MCF 10A (cell line): Measurements from ENCODE around the gene ZC3H14. TPM values are rescaled to one million over a fixed set of nuclear protein-coding genes. Genes with fewer than 3 reads are reported as not detected.
A peak's percentile ranks its signal among the peaks of the same experiment; 100 is the strongest.
"Not testable (repeated sequence)": the region's sequence is repeated elsewhere in the genome, so short reads cannot be mapped to it uniquely, and the experiment has no call there.

Experiments used
- BruUV-seq: library from RNA; stranded (reverse); fragments of 400-500 nt; replicated peaks from 2 replicates; lab custom pipeline; 2021; lab: Mats Ljungman, UMichigan
- CTCF ChIA-PET: fragments of 300-600 bp; sonication (Branson Sonifier 250); formaldehyde crosslinking; extraction: SDS; loops from one replicate; lab custom pipeline; 2021; ENCODE audit warnings: antibody characterized with exemption, inconsistent platforms; lab: Yijun Ruan, JAX
- POLR2A ChIA-PET: fragments of 300-600, 350-650 bp; sonication (Branson Sonifier 250); formaldehyde crosslinking; extraction: SDS; loops from one replicate; lab custom pipeline; 2020; ENCODE audit warnings: antibody characterized with exemption, inconsistent platforms; lab: Yijun Ruan, JAX
- DNase-seq: peaks from one replicate; pipeline ENCODE4 v3.0.0-alpha.2; 2018; ENCODE audit not compliant: unreplicated experiment
- H3K27ac Mint-ChIP-seq: one replicate; pipeline ENCODE4 v1.8.0; 2022; ENCODE audit warnings: mild to moderate bottlenecking, low read depth, mixed read lengths; ENCODE audit not compliant: unreplicated experiment
- H3K27me3 Mint-ChIP-seq: one replicate; pipeline ENCODE4 v1.8.0; 2022; ENCODE audit warnings: mixed read lengths; ENCODE audit not compliant: insufficient read depth, unreplicated experiment
- H3K36me3 Mint-ChIP-seq: one replicate; pipeline ENCODE4 v1.8.0; 2022; ENCODE audit warnings: mild to moderate bottlenecking, moderate library complexity, mixed read lengths; ENCODE audit not compliant: insufficient read depth, unreplicated experiment
- H3K4me1 Mint-ChIP-seq: one replicate; pipeline ENCODE4 v1.8.0; 2022; ENCODE audit warnings: mixed read lengths; ENCODE audit not compliant: insufficient read depth, unreplicated experiment
- H3K4me3 Mint-ChIP-seq: one replicate; pipeline ENCODE4 v1.8.0; 2022; ENCODE audit warnings: mild to moderate bottlenecking, moderate library complexity, mixed read lengths; ENCODE audit not compliant: unreplicated experiment
- H3K9me3 Mint-ChIP-seq: one replicate; pipeline ENCODE4 v1.8.0; 2022; ENCODE audit warnings: mixed read lengths; ENCODE audit not compliant: unreplicated experiment
- intact Hi-C: fragments of 100-400 bp; cut with micrococcal nuclease; formaldehyde crosslinking; loops from 2 replicates; pipeline ENCODE4 v1.14.1; 2022
- total RNA-seq: library from RNA; stranded (reverse); gene quantifications from 2 replicates; pipeline ENCODE4 v1.2.3, GENCODE V29; 2022
- TF ChIP-seq, protein P1 (sequence below): fragments of 200-600 bp; IDR thresholded peaks from one replicate; pipeline ENCODE4 v1.8.0; 2022; ENCODE audit warnings: antibody characterized with exemption, mild to moderate bottlenecking; ENCODE audit not compliant: unreplicated experiment

The ZC3H14 gene
- total RNA-seq, 1 experiment from 2014 or later: 72.6 TPM

DNA sequence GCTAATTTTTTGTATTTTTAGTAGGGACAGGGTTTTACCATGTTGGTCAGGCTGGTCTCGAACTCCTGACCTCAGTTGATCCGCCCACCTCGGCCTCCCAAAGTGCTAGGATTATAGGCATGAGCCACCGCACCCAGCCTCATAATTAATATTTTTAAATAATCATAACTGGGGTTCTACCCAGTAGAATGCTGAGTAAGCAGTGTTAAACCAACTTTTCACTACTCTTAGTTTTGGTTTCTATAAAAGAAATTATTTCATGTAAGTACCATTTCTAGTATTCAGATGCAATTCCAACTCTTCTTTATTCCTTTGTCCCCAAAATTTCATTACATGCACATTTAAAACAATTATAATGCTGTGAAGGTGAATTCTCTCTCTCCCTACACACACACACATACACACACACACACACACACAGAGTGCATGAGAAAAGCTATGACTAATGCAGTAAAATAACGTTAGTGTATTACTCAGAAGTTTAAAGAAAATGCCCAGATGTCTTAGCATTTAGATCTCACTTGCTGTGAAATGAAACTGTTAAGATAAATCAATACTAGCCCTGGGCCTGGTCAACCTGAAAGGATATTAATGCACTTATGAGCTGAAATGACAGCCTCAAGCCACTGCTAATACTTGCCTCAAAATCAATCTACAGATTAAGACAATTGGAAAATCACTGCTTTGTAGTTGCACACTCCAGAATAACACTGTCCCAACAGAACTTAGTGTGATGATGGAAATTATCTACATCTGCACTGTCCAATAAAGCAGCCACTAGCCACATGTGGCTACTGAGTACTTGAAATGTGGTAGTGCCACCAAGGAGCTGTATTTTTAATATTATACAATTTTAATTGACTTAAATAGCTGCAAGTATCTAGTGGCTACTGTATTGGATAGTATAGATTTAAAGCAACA lies 44.0 kb upstream of the ZC3H14 start:
- Mint-ChIP-seq H3K36me3 (peaks cover 17% of the 10 kb centered on the region), H3K27ac (no peak overlapping the region), H3K4me3 (no peak overlapping the region), H3K9me3 (no peaks in the 10 kb centered on the region), H3K27me3 (no peaks in the 10 kb centered on the region), H3K4me1 (peaks cover 7% of the 10 kb centered on the region)
- TF ChIP-seq, protein P1, sequence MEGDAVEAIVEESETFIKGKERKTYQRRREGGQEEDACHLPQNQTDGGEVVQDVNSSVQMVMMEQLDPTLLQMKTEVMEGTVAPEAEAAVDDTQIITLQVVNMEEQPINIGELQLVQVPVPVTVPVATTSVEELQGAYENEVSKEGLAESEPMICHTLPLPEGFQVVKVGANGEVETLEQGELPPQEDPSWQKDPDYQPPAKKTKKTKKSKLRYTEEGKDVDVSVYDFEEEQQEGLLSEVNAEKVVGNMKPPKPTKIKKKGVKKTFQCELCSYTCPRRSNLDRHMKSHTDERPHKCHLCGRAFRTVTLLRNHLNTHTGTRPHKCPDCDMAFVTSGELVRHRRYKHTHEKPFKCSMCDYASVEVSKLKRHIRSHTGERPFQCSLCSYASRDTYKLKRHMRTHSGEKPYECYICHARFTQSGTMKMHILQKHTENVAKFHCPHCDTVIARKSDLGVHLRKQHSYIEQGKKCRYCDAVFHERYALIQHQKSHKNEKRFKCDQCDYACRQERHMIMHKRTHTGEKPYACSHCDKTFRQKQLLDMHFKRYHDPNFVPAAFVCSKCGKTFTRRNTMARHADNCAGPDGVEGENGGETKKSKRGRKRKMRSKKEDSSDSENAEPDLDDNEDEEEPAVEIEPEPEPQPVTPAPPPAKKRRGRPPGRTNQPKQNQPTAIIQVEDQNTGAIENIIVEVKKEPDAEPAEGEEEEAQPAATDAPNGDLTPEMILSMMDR: no peak
- ChIA-PET CTCF (no interaction called here), POLR2A (no interaction called here)
- intact Hi-C loops: no loop called here
- BruUV-seq: no TSS peak
- DNase-seq: peak; percentile 30

DNA sequence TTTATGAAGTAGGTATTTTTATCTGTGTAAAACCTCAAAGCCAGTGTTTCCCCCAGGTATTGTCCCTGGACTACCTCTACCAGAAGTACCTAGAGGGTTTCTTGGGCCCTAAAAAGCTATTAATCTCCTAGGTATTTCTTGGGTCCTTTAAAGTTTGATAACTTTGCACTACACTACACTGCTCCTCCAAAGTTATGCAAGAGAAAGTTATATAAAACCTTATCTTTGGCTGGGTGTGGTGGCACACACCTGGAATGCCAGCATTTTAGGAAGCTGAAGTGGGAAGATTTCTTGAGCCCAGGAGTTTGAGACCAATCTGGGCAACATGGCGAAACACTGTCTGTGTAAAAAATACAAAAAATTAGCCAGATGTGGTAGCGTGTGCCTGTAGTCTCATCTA lies 42.9 kb upstream of the ZC3H14 start:
- ChIA-PET CTCF (no interaction called here), POLR2A (interaction anchor here (0.7 kb wide), 1 partner anchor 13 kb away, joined by 3 read pairs; no protein-coding TSS in a partner anchor)
- no peaks in the 10 kb centered on the region for H3K9me3 Mint-ChIP-seq
- no peak overlapping the region for H3K4me3 Mint-ChIP-seq
- H3K36me3 Mint-ChIP-seq: peaks cover 7% of the 10 kb centered on the region
- TF ChIP-seq, protein P1: no peak
- BruUV-seq: no TSS peak
- intact Hi-C loops: no loop called here
- H3K27ac Mint-ChIP-seq: no peak overlapping the region
- H3K4me1 Mint-ChIP-seq: peaks cover 7% of the 10 kb centered on the region
- H3K27me3 Mint-ChIP-seq: no peaks in the 10 kb centered on the region
- DNase-seq: no peak

DNA sequence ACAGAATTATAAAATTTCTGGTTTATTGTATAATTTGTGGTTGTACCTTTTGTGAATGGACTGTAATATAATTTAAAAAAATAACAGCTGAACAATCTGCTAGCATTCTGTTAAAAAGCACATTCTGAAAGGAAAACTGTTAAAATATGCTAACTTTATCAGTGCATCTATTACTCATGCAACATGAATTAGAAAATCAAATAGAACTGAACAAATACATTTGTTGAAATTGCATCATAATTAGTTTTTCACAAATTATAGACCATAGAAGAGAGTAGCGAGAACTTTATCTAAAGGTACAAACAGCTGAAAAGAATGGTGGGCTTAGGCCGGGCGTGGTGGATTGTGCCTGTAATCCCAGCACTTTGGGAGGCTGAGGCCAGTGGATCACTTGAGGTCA lies 41.0 kb upstream of the ZC3H14 start:
- POLR2A ChIA-PET: no interaction called here
- Mint-ChIP-seq H3K27me3 (no peaks in the 10 kb centered on the region), H3K4me3 (no peak overlapping the region), H3K27ac (no peak overlapping the region), H3K36me3 (no peaks in the 10 kb centered on the region), H3K9me3 (no peaks in the 10 kb centered on the region), H3K4me1 (peaks cover 7% of the 10 kb centered on the region)
- DNase-seq: no peak
- CTCF ChIA-PET: interaction anchor here (1.2 to 1.6 kb wide), 2 partner anchors 8 to 41 kb away, joined by 3 to 4 read pairs; no protein-coding TSS in a partner anchor
- intact Hi-C loops: no loop called here
- no TSS peak for BruUV-seq
- TF ChIP-seq, protein P1: no peak

DNA sequence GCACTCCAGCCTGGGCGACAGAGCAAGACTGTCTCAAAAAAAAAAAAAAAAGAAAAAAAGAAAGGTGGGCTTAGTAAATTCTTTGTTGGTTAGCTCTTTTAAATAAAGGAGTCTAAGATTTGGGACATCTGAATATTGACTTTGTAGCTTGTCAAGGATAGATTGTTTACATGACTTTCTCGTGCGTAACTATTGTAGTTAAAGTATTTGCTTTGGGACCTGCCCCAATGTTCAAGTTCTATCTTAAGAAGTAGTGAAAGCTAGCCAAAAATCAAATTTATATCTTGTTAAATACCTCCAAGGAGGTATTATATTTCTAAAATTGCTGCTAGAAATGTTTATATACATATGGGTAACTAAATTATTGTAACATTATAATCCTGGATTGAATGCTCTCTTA lies 40.4 kb upstream of the ZC3H14 start:
- H3K36me3 Mint-ChIP-seq: no peaks in the 10 kb centered on the region
- peaks cover 7% of the 10 kb centered on the region for H3K4me1 Mint-ChIP-seq
- H3K27ac Mint-ChIP-seq: no peak overlapping the region
- ChIA-PET POLR2A (no interaction called here), CTCF (interaction anchor here (0.6 to 1.6 kb wide), 3 partner anchors 9 to 51 kb away, joined by 3 to 4 read pairs (median 3); no protein-coding TSS in a partner anchor)
- no peak for DNase-seq
- intact Hi-C loops: no loop called here
- H3K27me3 Mint-ChIP-seq: no peaks in the 10 kb centered on the region
- H3K4me3 Mint-ChIP-seq: no peak overlapping the region
- H3K9me3 Mint-ChIP-seq: no peaks in the 10 kb centered on the region
- TF ChIP-seq, protein P1: no peak
- no TSS peak for BruUV-seq

DNA sequence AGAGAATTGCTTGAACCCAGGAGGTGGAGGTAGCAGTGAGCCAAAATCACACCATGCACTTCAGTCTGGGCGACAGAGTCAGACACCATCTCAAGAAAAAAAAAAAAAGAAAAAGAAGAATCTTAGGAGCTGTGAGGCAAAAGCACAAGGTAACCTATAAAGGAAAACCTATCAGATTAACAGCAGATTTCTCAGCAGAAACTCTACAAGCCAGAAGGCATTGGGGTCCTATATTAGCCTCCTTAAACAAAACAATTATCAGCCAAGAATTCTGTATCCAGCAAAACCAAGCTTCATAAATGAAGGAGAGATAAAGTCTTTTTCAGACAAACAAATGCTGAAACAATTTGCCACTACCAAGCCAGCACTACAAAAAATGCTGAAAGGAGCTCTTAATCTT lies 32.9 kb upstream of the ZC3H14 start:
- H3K27ac Mint-ChIP-seq, H3K4me1 Mint-ChIP-seq, intact Hi-C loops, H3K4me3 Mint-ChIP-seq, H3K27me3 Mint-ChIP-seq, POLR2A ChIA-PET, DNase-seq, H3K9me3 Mint-ChIP-seq, BruUV-seq, H3K36me3 Mint-ChIP-seq: not testable (repeated sequence)
- CTCF ChIA-PET: interaction anchor here (0.5 to 1.3 kb wide), 3 partner anchors 12 to 542 kb away, joined by 3 to 4 read pairs (median 3); no protein-coding TSS in a partner anchor
